Measurements from ENCODE around the gene HSH2D.

- TF ChIP-seq ZFX (IDR thresholded peaks at IDR 0.05; ENCODE audit: borderline replicate concordance) (no peak), CTCF (IDR thresholded peaks at IDR 0.05) (no peak)
Observed at GRCh38 chr19:16198370-16198651, 54.8 kb downstream of the HSH2D start.

Data from 22Rv1 (cell line).